Measurements from ENCODE around the gene CHST15.

- TF ChIP-seq CTCF (conservative IDR thresholded peaks at IDR 0.05; ENCODE audit: low read length) (no peak), EZH2phosphoT487 (IDR thresholded peaks at IDR 0.05; ENCODE audit: borderline replicate concordance) (no peak)
Measured at GRCh38 chr10:124142006-124142739, 48.8 kb upstream of the CHST15 start.

Measured in Loucy (cell line).